Measurements from ENCODE around the gene PDXDC1.
"Not testable (repeated sequence)": the region's sequence is repeated elsewhere in the genome, so short reads cannot be mapped to it uniquely, and the experiment has no call there.

DNA sequence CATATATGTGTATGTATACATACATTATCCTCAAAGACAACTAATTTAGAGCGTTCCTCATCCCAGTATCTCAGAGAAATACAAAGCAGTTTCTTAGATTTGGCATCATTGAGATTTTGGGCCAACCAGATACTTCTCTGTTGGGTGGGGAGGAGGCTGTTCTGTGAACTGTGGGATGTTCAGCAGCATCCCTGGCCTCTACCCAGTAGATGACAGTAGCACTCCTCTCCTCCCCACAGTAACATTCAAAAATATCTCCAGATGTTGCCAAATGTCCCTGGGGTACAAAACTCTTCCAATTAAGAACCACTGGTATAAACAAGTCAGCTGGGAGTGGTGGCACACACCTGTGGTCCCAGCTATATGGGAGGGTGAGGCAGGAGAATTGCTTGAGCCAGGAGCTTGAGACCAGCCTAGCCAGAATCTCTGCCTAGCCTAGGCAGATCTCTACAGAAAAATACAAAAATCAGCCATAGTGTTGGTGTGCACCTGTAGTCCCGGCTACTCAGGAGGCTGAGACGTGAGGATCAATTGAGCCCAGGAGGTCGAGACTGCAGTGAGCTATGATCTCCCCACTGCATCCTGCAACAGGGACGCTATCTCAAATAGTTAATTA, 125.7 kb downstream of the PDXDC1 start:
- not testable (repeated sequence) for TF ChIP-seq POLR2A (IDR thresholded peaks at IDR 0.05; ENCODE audit: low read length); GATA1 (IDR thresholded peaks at IDR 0.05; ENCODE audit: low read depth, low read length)

Data from erythroblast (primary cell).